Measurements from ENCODE around the gene ZNF385D. TPM values are rescaled to one million over a fixed set of nuclear protein-coding genes. Genes with fewer than 3 reads are reported as not detected.

ZNF385D gene, protein sequence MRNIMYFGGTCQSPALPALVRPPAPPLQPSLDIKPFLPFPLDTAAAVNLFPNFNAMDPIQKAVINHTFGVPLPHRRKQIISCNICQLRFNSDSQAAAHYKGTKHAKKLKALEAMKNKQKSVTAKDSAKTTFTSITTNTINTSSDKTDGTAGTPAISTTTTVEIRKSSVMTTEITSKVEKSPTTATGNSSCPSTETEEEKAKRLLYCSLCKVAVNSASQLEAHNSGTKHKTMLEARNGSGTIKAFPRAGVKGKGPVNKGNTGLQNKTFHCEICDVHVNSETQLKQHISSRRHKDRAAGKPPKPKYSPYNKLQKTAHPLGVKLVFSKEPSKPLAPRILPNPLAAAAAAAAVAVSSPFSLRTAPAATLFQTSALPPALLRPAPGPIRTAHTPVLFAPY
- total RNA-seq (2021) (not detected in 2 replicates), Bru-seq, nascent RNA (percentile 0 among the genes with signal in this experiment), BruChase-seq, experiment 1, labeled RNA remaining after a 2-hour chase (not detected), BruChase-seq, experiment 2, labeled RNA remaining after a 6-hour chase (percentile 0 among the genes with signal in this experiment)
- long read RNA-seq: 0 reads

DNA sequence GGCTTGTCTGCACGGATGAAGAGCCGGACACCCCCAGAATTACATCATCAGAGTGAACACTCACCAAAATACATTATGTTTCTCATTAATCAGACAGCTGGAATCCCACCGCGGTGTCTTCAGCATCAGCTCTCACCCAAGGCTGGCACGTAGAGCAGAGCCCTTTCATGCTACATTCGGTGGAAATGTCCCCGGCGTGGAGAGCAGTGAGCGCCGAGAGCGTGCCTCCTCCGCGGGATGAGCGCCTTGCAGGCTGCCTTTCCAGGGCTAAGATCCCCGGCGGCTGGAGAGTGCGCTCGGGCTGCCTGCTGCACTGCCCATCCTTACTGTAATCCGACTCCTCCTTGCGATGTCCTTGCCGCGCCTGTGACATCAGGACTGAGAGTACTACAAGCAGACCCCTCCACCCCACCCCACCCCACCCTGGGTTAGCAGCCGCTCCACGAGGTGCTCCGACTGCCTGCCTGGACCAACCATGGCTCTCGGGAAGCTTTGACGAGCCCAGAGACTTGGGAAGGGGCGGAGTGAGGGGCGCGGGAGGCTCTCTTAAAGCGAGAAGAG, at the start of gene ZNF385D:
ZNF385D (minus strand) TSS at position 380 of the 561 bp plus-strand sequence; CDS start at position 86, 294 bp downstream.
- Histone ChIP-seq H3K4me1 (ENCODE audit: insufficient read depth, low read length, poor library complexity, severe bottlenecking) (no peaks in the 10 kb centered on the region), H3K27ac (ENCODE audit: low read depth, low read length, poor library complexity, severe bottlenecking) (no peak within 1 kb of the TSS), H3K9me3 (ENCODE audit: low read depth, low read length, poor library complexity, severe bottlenecking) (peaks cover 3% of the 10 kb centered on the region), H3K27me3 (replicated peaks; ENCODE audit: insufficient read depth, low read depth, low read length, poor library complexity) (no peaks in the 10 kb centered on the region), H3K4me3 (ENCODE audit: low read depth, low read length, poor library complexity, severe bottlenecking) (no peak within 1 kb of the TSS), H3K36me3 (ENCODE audit: insufficient read depth, low read length, poor library complexity, severe bottlenecking) (no peaks in the 10 kb centered on the region)
- ChIA-PET CTCF (no interaction called here), POLR2A (ENCODE audit: low non-redundant PET) (no interaction called here)
- TF ChIP-seq, protein P1, sequence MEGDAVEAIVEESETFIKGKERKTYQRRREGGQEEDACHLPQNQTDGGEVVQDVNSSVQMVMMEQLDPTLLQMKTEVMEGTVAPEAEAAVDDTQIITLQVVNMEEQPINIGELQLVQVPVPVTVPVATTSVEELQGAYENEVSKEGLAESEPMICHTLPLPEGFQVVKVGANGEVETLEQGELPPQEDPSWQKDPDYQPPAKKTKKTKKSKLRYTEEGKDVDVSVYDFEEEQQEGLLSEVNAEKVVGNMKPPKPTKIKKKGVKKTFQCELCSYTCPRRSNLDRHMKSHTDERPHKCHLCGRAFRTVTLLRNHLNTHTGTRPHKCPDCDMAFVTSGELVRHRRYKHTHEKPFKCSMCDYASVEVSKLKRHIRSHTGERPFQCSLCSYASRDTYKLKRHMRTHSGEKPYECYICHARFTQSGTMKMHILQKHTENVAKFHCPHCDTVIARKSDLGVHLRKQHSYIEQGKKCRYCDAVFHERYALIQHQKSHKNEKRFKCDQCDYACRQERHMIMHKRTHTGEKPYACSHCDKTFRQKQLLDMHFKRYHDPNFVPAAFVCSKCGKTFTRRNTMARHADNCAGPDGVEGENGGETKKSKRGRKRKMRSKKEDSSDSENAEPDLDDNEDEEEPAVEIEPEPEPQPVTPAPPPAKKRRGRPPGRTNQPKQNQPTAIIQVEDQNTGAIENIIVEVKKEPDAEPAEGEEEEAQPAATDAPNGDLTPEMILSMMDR (conservative IDR thresholded peaks at IDR 0.05; ENCODE audit: low read depth, low read length): no peak
- no peak for TF ChIP-seq EZH2 (IDR thresholded peaks at IDR 0.05; ENCODE audit: borderline replicate concordance, low read depth, low read length, poor library complexity, severe bottlenecking)
- BruUV-seq (replicated peaks): no TSS peak
- no peak for DNase-seq (ENCODE audit: low spot score)
- intact Hi-C loops (cut with micrococcal nuclease; ENCODE audit: unreplicated experiment): no loop called here

DNA sequence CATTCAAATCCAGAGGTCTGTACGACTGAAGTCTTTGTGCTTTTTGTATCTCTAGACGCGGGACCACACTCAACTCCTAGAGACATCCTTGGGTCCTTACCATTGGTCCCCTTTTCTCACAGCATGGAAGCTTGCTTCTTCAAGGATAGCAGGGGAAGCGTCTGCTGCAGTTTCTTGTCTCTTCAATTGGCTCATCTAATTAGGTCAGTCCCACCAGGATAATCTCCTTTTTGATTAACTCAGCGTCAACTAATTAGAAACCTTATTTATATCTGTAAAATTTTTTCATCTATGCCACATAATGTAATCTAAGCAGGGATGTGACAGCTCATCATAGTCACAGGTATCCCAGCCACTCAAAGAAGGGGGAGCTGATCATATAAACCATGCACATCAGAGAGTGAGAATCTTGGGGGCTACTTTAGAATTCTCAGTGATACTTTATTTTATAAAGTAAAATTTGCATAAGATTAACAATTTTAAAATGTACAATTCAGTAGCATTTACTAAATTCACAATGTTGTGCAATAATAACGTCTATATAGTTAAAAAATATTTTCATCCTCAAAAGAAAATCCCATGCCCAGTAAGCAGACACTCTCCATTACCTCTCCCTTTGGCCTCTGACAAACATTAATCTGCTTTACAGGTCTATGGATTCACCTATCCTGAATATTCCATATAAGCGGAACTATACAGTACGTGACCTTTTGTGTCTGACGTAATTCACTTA, 47.5 kb upstream of the ZNF385D start:
- Histone ChIP-seq H3K4me1 (ENCODE audit: insufficient read depth, low read length, poor library complexity, severe bottlenecking) (no peaks in the 10 kb centered on the region), H3K4me3 (ENCODE audit: low read depth, low read length, poor library complexity, severe bottlenecking) (no peak overlapping the region), H3K9me3 (ENCODE audit: low read depth, low read length, poor library complexity, severe bottlenecking) (peaks cover 20% of the 10 kb centered on the region), H3K27me3 (replicated peaks; ENCODE audit: insufficient read depth, low read depth, low read length, poor library complexity) (no peaks in the 10 kb centered on the region), H3K36me3 (ENCODE audit: insufficient read depth, low read length, poor library complexity, severe bottlenecking) (no peaks in the 10 kb centered on the region), H3K27ac (ENCODE audit: low read depth, low read length, poor library complexity, severe bottlenecking) (no peak overlapping the region)
- POLR2A ChIA-PET (ENCODE audit: low non-redundant PET): no interaction called here
- CTCF ChIA-PET: no interaction called here
- intact Hi-C loops (cut with micrococcal nuclease; ENCODE audit: unreplicated experiment): no loop called here
- TF ChIP-seq EZH2 (IDR thresholded peaks at IDR 0.05; ENCODE audit: borderline replicate concordance, low read depth, low read length, poor library complexity, severe bottlenecking): no peak
- TF ChIP-seq, protein P1 (conservative IDR thresholded peaks at IDR 0.05; ENCODE audit: low read depth, low read length): no peak
- DNase-seq (ENCODE audit: low spot score): no peak
- no TSS peak for BruUV-seq (replicated peaks)

DNA sequence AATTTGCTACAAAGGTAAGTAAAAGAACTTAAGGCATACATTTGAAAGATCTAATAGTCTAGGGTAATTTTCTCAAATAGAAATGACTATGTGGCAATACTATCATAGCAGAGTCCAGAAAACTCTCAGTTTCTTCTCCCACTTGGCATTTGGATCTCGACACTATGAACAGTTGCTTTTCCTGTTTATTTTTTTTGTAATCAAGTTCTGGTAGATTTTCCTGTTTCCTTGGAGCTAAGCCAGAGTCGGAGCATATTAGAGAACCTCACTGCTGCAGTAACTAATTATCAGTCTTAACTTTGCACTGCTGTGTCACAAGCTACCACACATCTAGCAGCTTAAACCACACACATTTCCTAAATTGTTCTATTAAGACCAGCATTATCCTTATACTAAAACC, 44.9 kb upstream of the ZNF385D start:
- no peaks in the 10 kb centered on the region for H3K4me1 ChIP-seq (ENCODE audit: insufficient read depth, low read length, poor library complexity, severe bottlenecking)
- BruUV-seq (replicated peaks): no TSS peak
- H3K27ac ChIP-seq (ENCODE audit: low read depth, low read length, poor library complexity, severe bottlenecking): no peak overlapping the region
- POLR2A ChIA-PET (ENCODE audit: low non-redundant PET): no interaction called here
- peaks cover 32% of the 10 kb centered on the region for H3K9me3 ChIP-seq (ENCODE audit: low read depth, low read length, poor library complexity, severe bottlenecking)
- no peaks in the 10 kb centered on the region for H3K27me3 ChIP-seq (replicated peaks; ENCODE audit: insufficient read depth, low read depth, low read length, poor library complexity)
- CTCF ChIA-PET: no interaction called here
- no peak for DNase-seq (ENCODE audit: low spot score)
- no peak overlapping the region for H3K4me3 ChIP-seq (ENCODE audit: low read depth, low read length, poor library complexity, severe bottlenecking)
- no peaks in the 10 kb centered on the region for H3K36me3 ChIP-seq (ENCODE audit: insufficient read depth, low read length, poor library complexity, severe bottlenecking)
- TF ChIP-seq, protein P1 (conservative IDR thresholded peaks at IDR 0.05; ENCODE audit: low read depth, low read length): no peak
- TF ChIP-seq EZH2 (IDR thresholded peaks at IDR 0.05; ENCODE audit: borderline replicate concordance, low read depth, low read length, poor library complexity, severe bottlenecking): no peak
- intact Hi-C loops (cut with micrococcal nuclease; ENCODE audit: unreplicated experiment): no loop called here
